NT2/D1 (cell line): ENCODE results near the gene WSCD1.

Source experiments
- SUZ12 ChIP-seq: IDR thresholded peaks from 2 replicates; pipeline ENCODE4 v1.6.1; 2011; ENCODE audit not compliant: insufficient read length, insufficient read depth; ENCODE audit errors: extremely low read depth
- YY1 ChIP-seq: IDR thresholded peaks from 2 replicates; pipeline ENCODE4 v1.6.1; 2011; ENCODE audit not compliant: insufficient read length, insufficient read depth

- no peak for TF ChIP-seq YY1
- TF ChIP-seq SUZ12 = no peak
Measured at GRCh38 chr17:6153375-6153774, 83.2 kb downstream of the WSCD1 start.
